Thoracic aorta (tissue), 2 donors: ENCODE data around the gene E2F1. TPM values are rescaled to one million over a fixed set of nuclear protein-coding genes. Genes with fewer than 3 reads are reported as not detected.

Experiments
- ATAC-seq: fragments of 150-250 bp; one replicate; pipeline ENCODE4 v1.8.0; 2017; ENCODE audit warnings: low read depth; ENCODE audit not compliant: insufficient number of reproducible peaks, low FRiP score
- DNase-seq: peaks from one replicate; pipeline ENCODE4 v3.0.0-alpha.2; 2020; ENCODE audit warnings: low spot score
- H3K27ac ChIP-seq, 2 donors: fragments of 200-600 bp; sonication (generic); 1 replicate in 1 of 2; 2 replicates in 1 of 2; pipeline ENCODE4 v1.5.1; 2016; ENCODE audit warnings: mild to moderate bottlenecking in 2 of 2, moderate library complexity in 2 of 2
- H3K27me3 ChIP-seq: fragments of 200-600 bp; sonication (generic); replicated peaks from 2 replicates; pipeline ENCODE4 v1.6.0; 2016; ENCODE audit warnings: mild to moderate bottlenecking; ENCODE audit not compliant: insufficient read depth
- H3K36me3 ChIP-seq: fragments of 200-600 bp; sonication (generic); one replicate; pipeline ENCODE4 v1.5.1; 2016
- H3K4me1 ChIP-seq, 2 donors: fragments of 200-600 bp; sonication (generic); 1 replicate in 1 of 2; 2 replicates in 1 of 2; pipeline versions ENCODE4 v1.5.1 to v1.6.0; 2016; ENCODE audit warnings: low read depth in 2 of 2, mild to moderate bottlenecking in 1 of 2; ENCODE audit not compliant: control insufficient read depth in 1 of 2
- H3K4me3 ChIP-seq: fragments of 200-600 bp; sonication (generic); 2 replicates; pipeline ENCODE4 v1.5.1; 2016; ENCODE audit warnings: mild to moderate bottlenecking
- H3K9me3 ChIP-seq: fragments of 200-600 bp; sonication (generic); 2 replicates; pipeline ENCODE4 v1.5.1; 2016
- total RNA-seq, 2 donors: library from RNA; depleted of rRNA; stranded (reverse); fragments of >200 nt; gene quantifications; one replicate each; pipeline versions ENCODE4 v1.1.0 to v1.2.3, GENCODE V29; 2016
- TF ChIP-seq, protein P1 (sequence below): fragments of 200-600 bp; sonication (generic); IDR thresholded peaks from one replicate; pipeline ENCODE4 v1.5.1; 2019; ENCODE audit warnings: antibody characterized with exemption

The E2F1 gene, protein sequence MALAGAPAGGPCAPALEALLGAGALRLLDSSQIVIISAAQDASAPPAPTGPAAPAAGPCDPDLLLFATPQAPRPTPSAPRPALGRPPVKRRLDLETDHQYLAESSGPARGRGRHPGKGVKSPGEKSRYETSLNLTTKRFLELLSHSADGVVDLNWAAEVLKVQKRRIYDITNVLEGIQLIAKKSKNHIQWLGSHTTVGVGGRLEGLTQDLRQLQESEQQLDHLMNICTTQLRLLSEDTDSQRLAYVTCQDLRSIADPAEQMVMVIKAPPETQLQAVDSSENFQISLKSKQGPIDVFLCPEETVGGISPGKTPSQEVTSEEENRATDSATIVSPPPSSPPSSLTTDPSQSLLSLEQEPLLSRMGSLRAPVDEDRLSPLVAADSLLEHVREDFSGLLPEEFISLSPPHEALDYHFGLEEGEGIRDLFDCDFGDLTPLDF
- total RNA-seq, result under 1 TPM; 0.68 to 0.92 TPM

DNA sequence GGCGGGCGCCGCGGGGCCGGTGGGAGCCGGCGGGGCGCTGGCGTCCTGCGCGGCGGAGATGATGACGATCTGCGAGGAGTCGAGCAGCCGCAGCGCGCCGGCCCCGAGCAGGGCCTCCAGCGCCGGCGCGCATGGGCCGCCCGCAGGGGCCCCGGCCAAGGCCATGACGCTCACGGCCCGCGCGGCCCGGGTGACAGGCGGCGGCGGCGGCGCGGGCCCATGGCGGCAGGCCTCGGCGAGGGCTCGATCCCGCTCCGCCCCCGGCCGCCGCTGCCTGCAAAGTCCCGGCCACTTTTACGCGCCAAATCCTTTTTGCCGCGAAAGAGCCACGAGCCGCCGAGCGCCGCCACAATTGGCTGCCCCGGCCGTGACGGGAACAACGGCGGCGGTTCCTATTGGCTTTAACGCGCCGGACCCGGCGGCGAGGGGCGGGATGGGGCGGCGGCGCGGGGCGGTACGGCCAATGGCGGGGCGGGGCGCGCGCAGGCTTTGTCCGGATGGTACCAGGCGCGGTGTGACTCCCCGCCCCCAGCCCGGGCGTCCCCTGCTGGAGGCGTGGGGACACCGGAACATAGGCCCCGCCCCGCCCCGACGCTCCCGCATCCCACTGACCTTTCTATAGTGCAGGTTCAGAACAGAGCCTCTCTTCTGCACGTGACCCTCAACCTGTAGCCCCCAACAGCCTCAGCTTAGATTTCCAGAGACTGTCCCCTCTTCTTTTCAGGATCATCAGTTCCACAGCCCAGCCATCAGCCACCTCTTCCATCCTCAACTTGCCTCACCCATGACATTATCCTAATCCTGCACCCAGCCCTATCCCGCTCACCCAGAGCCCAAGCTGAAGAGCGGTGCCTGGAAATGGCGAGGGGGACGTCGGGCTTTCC lies at the start of gene E2F1:
E2F1 (minus strand) TSS at position 286 of the 884 bp plus-strand sequence; CDS start at position 165, 121 bp downstream.
- Histone ChIP-seq H3K36me3 (no peaks in the 10 kb centered on the region), H3K27ac (peak within 1 kb of the TSS; percentile 16 to 32), H3K4me3 (peak within 1 kb of the TSS; percentile 60), H3K27me3 (no peaks in the 10 kb centered on the region), H3K4me1 (peaks cover 8 to 17% of the 10 kb centered on the region in 2 donors), H3K9me3 (no peaks in the 10 kb centered on the region)
- DNase-seq (peak; percentile 67), ATAC-seq (peak; percentile 92)
- TF ChIP-seq, protein P1, sequence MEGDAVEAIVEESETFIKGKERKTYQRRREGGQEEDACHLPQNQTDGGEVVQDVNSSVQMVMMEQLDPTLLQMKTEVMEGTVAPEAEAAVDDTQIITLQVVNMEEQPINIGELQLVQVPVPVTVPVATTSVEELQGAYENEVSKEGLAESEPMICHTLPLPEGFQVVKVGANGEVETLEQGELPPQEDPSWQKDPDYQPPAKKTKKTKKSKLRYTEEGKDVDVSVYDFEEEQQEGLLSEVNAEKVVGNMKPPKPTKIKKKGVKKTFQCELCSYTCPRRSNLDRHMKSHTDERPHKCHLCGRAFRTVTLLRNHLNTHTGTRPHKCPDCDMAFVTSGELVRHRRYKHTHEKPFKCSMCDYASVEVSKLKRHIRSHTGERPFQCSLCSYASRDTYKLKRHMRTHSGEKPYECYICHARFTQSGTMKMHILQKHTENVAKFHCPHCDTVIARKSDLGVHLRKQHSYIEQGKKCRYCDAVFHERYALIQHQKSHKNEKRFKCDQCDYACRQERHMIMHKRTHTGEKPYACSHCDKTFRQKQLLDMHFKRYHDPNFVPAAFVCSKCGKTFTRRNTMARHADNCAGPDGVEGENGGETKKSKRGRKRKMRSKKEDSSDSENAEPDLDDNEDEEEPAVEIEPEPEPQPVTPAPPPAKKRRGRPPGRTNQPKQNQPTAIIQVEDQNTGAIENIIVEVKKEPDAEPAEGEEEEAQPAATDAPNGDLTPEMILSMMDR, result peak; percentile 55

DNA sequence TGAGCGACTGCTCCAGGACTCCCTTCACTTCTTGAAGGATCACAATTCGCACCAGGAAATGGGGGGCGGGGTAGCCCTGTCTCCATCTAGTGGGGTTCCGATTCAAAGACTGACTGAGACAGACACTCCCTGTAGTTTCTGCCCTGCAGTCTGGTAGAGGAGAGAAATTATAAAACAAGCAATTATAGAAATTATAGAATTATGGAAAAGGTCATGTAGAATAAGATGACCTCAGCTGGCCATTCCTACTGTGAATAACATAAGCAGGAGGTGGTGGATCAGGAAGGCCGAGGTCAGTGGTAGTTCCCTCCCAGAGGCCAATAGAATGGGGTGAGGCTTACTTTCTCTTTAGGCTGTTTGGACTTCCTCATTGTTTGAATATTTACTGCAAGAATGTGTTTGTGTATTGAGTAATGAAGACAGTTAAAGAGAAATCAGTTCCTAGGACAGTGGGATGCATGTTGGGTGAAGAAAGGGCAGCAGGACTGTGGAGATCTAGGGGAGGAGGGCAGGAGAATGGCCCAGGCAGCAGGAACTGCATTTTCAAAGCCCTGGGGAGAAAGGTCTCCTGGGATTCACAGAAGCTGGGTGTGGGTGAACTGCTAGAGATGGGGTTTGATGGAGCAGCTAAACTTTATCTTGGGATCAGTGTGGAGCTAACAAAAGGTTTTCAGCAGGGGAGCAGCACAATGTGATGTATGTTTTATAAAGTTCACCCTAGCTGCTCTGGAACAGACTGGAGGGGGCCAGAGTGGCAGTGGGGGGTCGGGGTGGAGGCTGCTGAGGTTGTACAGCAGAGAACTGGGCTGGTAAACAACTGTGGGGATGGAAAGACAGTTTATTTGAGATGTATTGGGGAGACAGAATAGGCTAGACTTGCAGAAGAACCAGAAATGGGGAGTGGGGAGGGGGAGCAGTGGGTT lies 47.7 kb upstream of the E2F1 start:
- DNase-seq (no peak), ATAC-seq (no peak)

DNA sequence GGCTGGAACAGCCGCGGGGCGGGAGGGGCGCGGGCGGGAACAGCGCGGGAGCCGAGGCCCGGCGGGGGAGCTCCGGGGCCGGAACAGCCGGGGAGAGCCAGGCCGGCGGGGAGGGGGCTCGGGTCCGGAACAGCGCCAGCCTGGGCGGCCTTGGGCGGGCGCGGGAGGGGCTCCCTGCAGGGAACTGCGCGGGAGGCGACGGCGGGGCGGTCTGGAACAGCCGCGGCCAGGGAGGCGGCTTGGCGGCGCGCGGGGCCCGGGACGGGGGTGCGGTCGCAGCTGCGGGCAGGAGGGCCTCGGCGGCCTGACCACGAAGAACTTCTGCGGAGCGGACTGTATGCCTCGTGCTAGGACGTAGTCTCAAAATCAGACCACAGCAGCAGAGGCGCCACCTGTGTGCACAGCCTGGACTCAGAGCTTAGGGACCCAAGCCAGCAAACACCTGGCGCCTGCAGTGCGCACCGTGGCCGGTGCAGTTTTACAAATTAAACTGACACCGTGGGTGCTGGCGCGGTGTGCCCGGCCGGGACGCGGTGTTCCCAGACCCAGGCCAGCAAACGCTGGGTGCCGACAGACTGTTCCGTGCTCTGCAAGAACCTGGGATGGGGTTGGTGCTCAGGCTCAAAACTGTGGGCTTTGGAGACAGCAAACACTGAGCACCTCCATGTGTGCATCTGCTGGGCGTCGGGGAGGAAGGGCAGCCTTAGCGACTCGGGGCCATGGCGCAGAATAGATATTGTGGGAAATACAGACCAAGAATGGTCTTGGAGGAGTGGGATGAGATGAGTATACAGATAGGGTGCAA lies 46.2 kb upstream of the E2F1 start:
- Histone ChIP-seq H3K27me3 (no peaks in the 10 kb centered on the region), H3K36me3 (no peaks in the 10 kb centered on the region), H3K4me1 (peaks cover 0 to 26% of the 10 kb centered on the region in 2 donors), H3K27ac (peak overlapping the region; percentile 77 to 85), H3K4me3 (peak overlapping the region; percentile 69), H3K9me3 (peaks cover 14% of the 10 kb centered on the region)
- DNase-seq (no peak), ATAC-seq (no peak)
- TF ChIP-seq, protein P1, result no peak

More for the DNA sequence above, 47.7 kb upstream of the E2F1 start:
- Histone ChIP-seq H3K4me1 (peaks cover 0 to 26% of the 10 kb centered on the region in 2 donors), H3K27me3 (no peaks in the 10 kb centered on the region), H3K4me3 (no peak overlapping the region), H3K27ac (peak overlapping the region in 1 of 2 donors; percentile 2), H3K36me3 (no peaks in the 10 kb centered on the region), H3K9me3 (peaks cover 16% of the 10 kb centered on the region)
- TF ChIP-seq, protein P1, result no peak

DNA sequence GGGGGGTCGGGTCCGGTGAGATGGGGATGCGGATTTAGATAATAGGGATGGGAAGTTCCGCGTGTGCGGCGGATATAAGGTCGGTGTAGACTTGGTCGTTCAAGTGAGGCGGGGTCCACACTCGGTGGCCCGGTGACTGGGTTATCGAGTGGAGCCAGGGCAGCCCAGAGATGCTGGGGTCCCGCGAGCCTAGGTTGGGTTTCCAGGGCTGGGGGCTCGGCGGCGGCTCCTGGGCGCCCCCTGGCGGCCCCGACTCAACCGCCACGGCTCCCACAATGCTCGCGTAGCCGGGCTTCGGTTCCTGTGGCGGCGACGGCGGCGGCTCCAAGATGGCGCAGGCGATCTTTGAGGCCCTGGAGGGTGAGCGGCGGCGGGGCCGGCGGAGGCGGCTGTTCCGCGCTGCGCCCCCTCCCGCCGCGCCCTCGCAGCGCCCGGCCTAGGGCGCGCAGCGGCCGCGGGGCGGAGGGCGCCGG lies 45.5 kb upstream of the E2F1 start, which contains the start of gene ZNF341:
ZNF341 (plus strand) TSS at position 304 of the 473 bp plus-strand sequence; CDS start at position 330, 26 bp downstream.
- no peaks in the 10 kb centered on the region for H3K27me3 ChIP-seq
- TF ChIP-seq, protein P1, result peak; percentile 92

More for the DNA sequence above, 45.5 kb upstream of the E2F1 start, which contains the start of gene ZNF341:
- Histone ChIP-seq H3K9me3 (peaks cover 7% of the 10 kb centered on the region), H3K27ac (peak within 1 kb of the TSS; percentile 77 to 85), H3K36me3 (no peaks in the 10 kb centered on the region), H3K4me3 (peak within 1 kb of the TSS; percentile 69), H3K4me1 (peaks cover 0 to 26% of the 10 kb centered on the region in 2 donors)
- DNase-seq (peak; percentile 56), ATAC-seq (peak; percentile 75)
